Dendritic cell treated with granulocyte-macrophage colony-stimulating factor and Interleukin-4, amounts not matched to agents 40 ng/mL and 50 ng/mL, for 4 days (primary cell): ENCODE results near the gene GABRB2.

Source experiments
- H3K27ac Mint-ChIP-seq: one replicate; pipeline ENCODE4 v1.8.0; 2022; ENCODE audit warnings: mild to moderate bottlenecking, mixed read lengths
- H3K27me3 Mint-ChIP-seq: one replicate; pipeline ENCODE4 v1.8.0; 2022; ENCODE audit warnings: mild to moderate bottlenecking, mixed read lengths
- H3K36me3 Mint-ChIP-seq: one replicate; pipeline ENCODE4 v1.8.0; 2022; ENCODE audit warnings: low read depth, mixed read lengths
- H3K4me1 Mint-ChIP-seq: one replicate; pipeline ENCODE4 v1.8.0; 2022; ENCODE audit warnings: low read depth, mixed read lengths
- H3K4me3 Mint-ChIP-seq: one replicate; pipeline ENCODE4 v1.8.0; 2022; ENCODE audit warnings: mild to moderate bottlenecking, moderate library complexity, mixed read lengths
- H3K9me3 Mint-ChIP-seq: one replicate; pipeline ENCODE4 v1.8.0; 2022; ENCODE audit warnings: mixed read lengths
- intact Hi-C: fragments of 100-400 bp; cut with micrococcal nuclease; formaldehyde crosslinking; loops from one replicate; pipeline ENCODE4 v1.15.0; 2022

The GABRB2 gene

DNA sequence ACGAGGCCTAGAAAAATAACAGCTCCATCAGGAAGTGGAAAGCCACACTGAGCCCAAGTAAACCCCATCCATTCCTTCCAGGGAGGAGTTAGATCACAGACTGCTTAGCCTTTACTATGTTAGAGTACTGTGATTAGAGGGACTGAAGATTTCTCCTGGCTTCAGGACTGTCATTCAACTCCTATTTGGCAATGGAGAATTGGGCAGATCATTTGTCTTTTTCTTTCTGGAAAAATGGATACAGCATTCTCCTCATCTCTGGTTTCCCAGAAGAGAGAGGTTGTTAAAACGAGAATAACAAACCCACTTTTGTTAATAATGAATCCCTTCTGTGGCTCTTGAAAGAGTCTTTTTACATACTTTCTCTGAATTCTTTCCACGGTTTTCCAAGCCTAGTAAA lies 150.4 kb downstream of the GABRB2 start:
- Mint-ChIP-seq H3K36me3 (no peaks in the 10 kb centered on the region), H3K27me3 (no peaks in the 10 kb centered on the region), H3K4me1 (no peaks in the 10 kb centered on the region), H3K4me3 (no peak overlapping the region), H3K27ac (no peak overlapping the region), H3K9me3 (no peaks in the 10 kb centered on the region)
- intact Hi-C loops: no loop called here

DNA sequence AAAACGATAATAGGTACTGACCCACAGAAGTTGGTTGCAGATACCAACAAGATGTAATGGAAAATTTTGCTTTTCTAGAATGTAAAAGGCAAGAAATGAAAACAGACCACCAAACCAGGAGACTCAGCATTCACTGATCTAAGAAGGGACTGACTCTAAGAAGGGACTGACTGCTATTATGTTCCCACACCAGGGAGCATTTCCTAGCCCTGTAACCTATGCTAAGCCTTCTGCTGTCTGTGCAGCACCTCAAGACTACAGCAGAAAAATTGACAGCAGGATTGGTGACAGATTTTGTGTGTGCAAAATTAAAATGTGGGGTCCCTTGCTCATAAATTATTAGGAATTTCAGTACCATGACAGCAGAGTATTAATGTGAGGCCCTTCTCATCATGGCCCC lies 154.8 kb downstream of the GABRB2 start:
- Mint-ChIP-seq H3K36me3 (no peaks in the 10 kb centered on the region), H3K27ac (no peak overlapping the region), H3K4me3 (no peak overlapping the region), H3K9me3 (no peaks in the 10 kb centered on the region), H3K4me1 (no peaks in the 10 kb centered on the region), H3K27me3 (no peaks in the 10 kb centered on the region)
- intact Hi-C loops: no loop called here

GRCh38 chr5:161391016-161391415 lies 155.5 kb downstream of the GABRB2 start:
- H3K27ac Mint-ChIP-seq: no peak overlapping the region
- H3K36me3 Mint-ChIP-seq: no peaks in the 10 kb centered on the region
- no peak overlapping the region for H3K4me3 Mint-ChIP-seq
- H3K27me3 Mint-ChIP-seq: no peaks in the 10 kb centered on the region
- H3K9me3 Mint-ChIP-seq: no peaks in the 10 kb centered on the region
- H3K4me1 Mint-ChIP-seq: no peaks in the 10 kb centered on the region
- intact Hi-C loops: no loop called here

GRCh38 chr5:161387121-161387520 lies 159.4 kb downstream of the GABRB2 start:
- Mint-ChIP-seq H3K4me1 (no peaks in the 10 kb centered on the region), H3K4me3 (no peak overlapping the region), H3K9me3 (no peaks in the 10 kb centered on the region), H3K27me3 (no peaks in the 10 kb centered on the region), H3K36me3 (no peaks in the 10 kb centered on the region), H3K27ac (no peak overlapping the region)
- intact Hi-C loops: no loop called here

DNA sequence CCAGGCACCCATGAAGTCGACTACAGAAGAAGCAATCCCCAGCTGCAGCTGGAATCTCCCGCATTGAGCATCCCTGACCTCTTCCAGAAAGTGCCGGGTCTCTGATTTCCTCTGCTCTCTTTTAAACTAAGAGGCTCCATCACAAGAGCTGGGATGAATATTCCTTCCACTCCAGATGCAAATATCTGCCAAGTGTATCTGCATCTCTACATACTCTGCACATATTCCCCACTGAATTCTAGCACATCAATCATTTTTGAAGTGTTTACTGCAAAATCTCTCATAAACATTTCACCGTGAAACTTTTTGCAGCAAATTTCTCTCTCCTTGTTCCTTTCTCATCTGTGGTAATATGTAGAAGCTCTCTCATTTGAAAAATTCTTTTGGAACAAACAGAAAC lies 161.5 kb downstream of the GABRB2 start:
- intact Hi-C loops: no loop called here
- no peak overlapping the region for H3K4me3 Mint-ChIP-seq
- no peaks in the 10 kb centered on the region for H3K4me1 Mint-ChIP-seq
- H3K36me3 Mint-ChIP-seq: no peaks in the 10 kb centered on the region
- no peak overlapping the region for H3K27ac Mint-ChIP-seq
- no peaks in the 10 kb centered on the region for H3K27me3 Mint-ChIP-seq
- no peaks in the 10 kb centered on the region for H3K9me3 Mint-ChIP-seq

GRCh38 chr5:161382685-161383084 lies 163.8 kb downstream of the GABRB2 start:
- intact Hi-C loops: no loop called here
- no peak overlapping the region for H3K4me3 Mint-ChIP-seq
- H3K27ac Mint-ChIP-seq: no peak overlapping the region
- H3K27me3 Mint-ChIP-seq: no peaks in the 10 kb centered on the region
- H3K9me3 Mint-ChIP-seq: no peaks in the 10 kb centered on the region
- H3K4me1 Mint-ChIP-seq: no peaks in the 10 kb centered on the region
- H3K36me3 Mint-ChIP-seq: no peaks in the 10 kb centered on the region

GRCh38 chr5:161380486-161380885 lies 166.0 kb downstream of the GABRB2 start:
- intact Hi-C loops: no loop called here
- no peak overlapping the region for H3K27ac Mint-ChIP-seq
- H3K4me3 Mint-ChIP-seq: no peak overlapping the region
- no peaks in the 10 kb centered on the region for H3K4me1 Mint-ChIP-seq
- H3K9me3 Mint-ChIP-seq: no peaks in the 10 kb centered on the region
- H3K27me3 Mint-ChIP-seq: no peaks in the 10 kb centered on the region
- H3K36me3 Mint-ChIP-seq: no peaks in the 10 kb centered on the region

- no peaks in the 10 kb centered on the region for H3K4me1 Mint-ChIP-seq
Measured at GRCh38 chr5:161378701-161379100, 167.8 kb downstream of the GABRB2 start.

DNA sequence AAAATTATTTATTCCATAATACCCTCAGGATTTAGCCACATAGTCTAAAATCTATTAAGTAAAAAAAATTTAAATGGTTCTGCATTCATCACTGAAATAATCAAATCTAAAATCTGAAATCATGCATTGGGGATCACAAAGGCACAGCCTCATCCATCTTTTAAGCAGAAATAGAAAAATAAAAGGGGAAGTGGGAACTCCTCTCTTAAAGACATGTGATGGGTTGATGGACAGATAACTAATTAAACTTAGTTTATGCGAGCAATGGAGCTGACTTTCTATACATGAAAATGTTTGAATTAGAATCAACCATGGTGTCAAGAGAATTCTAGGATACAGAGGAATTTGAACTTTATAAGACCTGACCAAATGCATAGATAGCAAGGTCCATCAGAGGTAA lies 170.5 kb downstream of the GABRB2 start:
- intact Hi-C loops: no loop called here
- Mint-ChIP-seq H3K4me1 (no peaks in the 10 kb centered on the region), H3K36me3 (no peaks in the 10 kb centered on the region), H3K27me3 (no peaks in the 10 kb centered on the region), H3K9me3 (no peaks in the 10 kb centered on the region), H3K4me3 (no peak overlapping the region), H3K27ac (no peak overlapping the region)

More at GRCh38 chr5:161378701-161379100, 167.8 kb downstream of the GABRB2 start:
- H3K36me3 Mint-ChIP-seq: no peaks in the 10 kb centered on the region
- H3K27me3 Mint-ChIP-seq: no peaks in the 10 kb centered on the region
- intact Hi-C loops: no loop called here
- H3K4me3 Mint-ChIP-seq: no peak overlapping the region
- no peak overlapping the region for H3K27ac Mint-ChIP-seq
- H3K9me3 Mint-ChIP-seq: no peaks in the 10 kb centered on the region

GRCh38 chr5:161373345-161373707 lies 173.2 kb downstream of the GABRB2 start:
- intact Hi-C loops: no loop called here
- no peaks in the 10 kb centered on the region for H3K9me3 Mint-ChIP-seq
- no peaks in the 10 kb centered on the region for H3K27me3 Mint-ChIP-seq
- H3K27ac Mint-ChIP-seq: no peak overlapping the region
- no peak overlapping the region for H3K4me3 Mint-ChIP-seq
- no peaks in the 10 kb centered on the region for H3K36me3 Mint-ChIP-seq
- no peaks in the 10 kb centered on the region for H3K4me1 Mint-ChIP-seq

DNA sequence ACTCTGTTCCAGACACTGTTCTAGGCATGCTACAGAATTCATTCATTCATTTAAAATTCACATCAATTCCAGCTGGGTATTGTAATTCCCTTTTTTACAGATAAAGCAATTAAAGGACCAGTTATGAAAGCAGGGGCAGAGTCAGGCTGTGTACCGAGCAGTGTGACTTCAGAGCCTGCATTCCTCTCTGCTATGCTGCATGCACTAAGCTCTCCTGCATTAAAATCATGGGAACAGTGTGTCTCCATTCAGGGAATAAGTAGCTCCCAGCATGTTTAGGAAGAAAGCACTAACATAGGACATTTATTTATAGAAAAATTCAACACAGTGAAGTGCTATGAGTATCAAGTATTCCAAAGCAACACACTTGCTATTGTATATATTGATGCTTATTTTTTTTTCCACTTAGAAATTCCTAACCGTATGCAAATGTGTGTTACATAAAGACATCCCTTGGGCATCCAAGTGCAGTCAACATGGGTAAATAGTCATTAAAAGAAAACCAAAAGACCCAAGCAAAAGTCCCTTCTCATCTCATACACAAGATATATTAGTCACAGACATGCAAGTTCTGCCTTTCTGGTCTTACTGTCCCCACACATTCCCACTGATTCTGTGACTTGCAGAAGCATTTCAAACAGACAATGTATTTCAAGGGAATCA lies 173.7 kb downstream of the GABRB2 start:
- Mint-ChIP-seq H3K4me1 (no peaks in the 10 kb centered on the region), H3K27me3 (no peaks in the 10 kb centered on the region), H3K36me3 (no peaks in the 10 kb centered on the region), H3K9me3 (no peaks in the 10 kb centered on the region), H3K4me3 (no peak overlapping the region), H3K27ac (no peak overlapping the region)
- intact Hi-C loops: no loop called here

DNA sequence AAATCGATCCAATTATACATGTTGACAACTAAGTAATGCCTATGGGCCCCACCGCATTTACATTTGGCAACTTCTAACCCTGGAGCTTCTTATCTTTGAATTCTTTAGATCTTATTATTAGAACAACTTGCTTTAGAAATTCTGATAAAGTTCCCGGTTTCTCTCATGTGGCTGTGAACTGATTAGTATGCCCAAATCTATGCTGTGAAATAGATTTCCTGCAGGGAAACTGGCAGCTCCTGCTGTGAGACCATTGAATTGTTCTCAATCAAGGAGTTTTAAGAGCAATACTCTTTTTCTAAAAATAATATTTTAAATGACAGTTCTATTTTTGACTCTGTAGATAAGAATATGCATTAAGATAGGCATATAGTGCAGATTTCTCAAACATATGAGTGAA lies 177.5 kb downstream of the GABRB2 start:
- H3K4me1 Mint-ChIP-seq: no peaks in the 10 kb centered on the region
- no peaks in the 10 kb centered on the region for H3K27me3 Mint-ChIP-seq
- H3K4me3 Mint-ChIP-seq: no peak overlapping the region
- no peaks in the 10 kb centered on the region for H3K36me3 Mint-ChIP-seq
- no peaks in the 10 kb centered on the region for H3K9me3 Mint-ChIP-seq
- intact Hi-C loops: no loop called here
- no peak overlapping the region for H3K27ac Mint-ChIP-seq

DNA sequence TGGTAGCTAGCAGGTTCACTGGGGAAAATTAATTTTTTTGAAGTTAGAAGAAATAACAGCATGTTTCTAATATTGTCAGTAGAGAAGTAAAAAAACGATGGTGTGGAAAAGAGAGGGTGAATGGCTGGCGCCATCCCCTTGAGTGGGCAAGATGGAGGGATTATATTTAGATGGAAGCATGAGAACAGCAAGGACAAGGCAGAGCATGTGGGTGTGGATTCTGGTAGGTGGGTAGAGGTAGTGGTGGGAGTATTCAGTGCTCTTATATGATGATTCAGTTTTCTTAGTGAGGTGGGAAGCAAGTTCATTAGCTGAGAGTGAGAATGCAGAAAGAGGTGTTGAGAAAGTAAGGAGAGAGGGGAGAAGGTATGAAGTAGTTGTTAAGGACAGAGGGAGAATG lies 188.1 kb downstream of the GABRB2 start:
- peaks cover 6% of the 10 kb centered on the region for H3K9me3 Mint-ChIP-seq
- H3K36me3 Mint-ChIP-seq: no peaks in the 10 kb centered on the region
- no peaks in the 10 kb centered on the region for H3K27me3 Mint-ChIP-seq
- no peak overlapping the region for H3K27ac Mint-ChIP-seq
- intact Hi-C loops: no loop called here
- no peak overlapping the region for H3K4me3 Mint-ChIP-seq
- H3K4me1 Mint-ChIP-seq: no peaks in the 10 kb centered on the region

GRCh38 chr5:161344234-161344633 lies 202.3 kb downstream of the GABRB2 start:
- intact Hi-C loops: no loop called here
- no peaks in the 10 kb centered on the region for H3K36me3 Mint-ChIP-seq
- no peaks in the 10 kb centered on the region for H3K27me3 Mint-ChIP-seq
- H3K27ac Mint-ChIP-seq: no peak overlapping the region
- H3K4me3 Mint-ChIP-seq: no peak overlapping the region
- H3K9me3 Mint-ChIP-seq: no peaks in the 10 kb centered on the region
- no peaks in the 10 kb centered on the region for H3K4me1 Mint-ChIP-seq

DNA sequence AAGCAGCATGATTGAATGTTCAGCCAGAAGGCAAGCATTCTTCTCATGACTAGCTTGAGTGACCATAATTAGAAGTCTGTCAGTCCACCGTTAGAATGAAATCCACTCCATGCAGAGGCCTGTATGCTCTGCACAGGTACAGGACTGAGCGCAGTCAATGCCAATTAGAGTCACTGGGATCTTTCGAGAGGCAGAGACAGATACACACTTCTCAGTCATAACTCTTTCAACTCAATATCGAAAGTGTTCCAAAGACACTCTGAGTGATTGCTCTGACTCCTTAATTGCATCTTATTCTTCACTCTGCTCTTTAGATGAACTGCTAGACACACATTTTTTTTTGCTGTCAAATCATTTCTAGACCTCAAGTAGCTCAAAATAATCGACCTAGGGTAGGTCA lies 203.6 kb downstream of the GABRB2 start:
- H3K4me1 Mint-ChIP-seq: no peaks in the 10 kb centered on the region
- no peaks in the 10 kb centered on the region for H3K27me3 Mint-ChIP-seq
- intact Hi-C loops: no loop called here

More for the DNA sequence above, 203.6 kb downstream of the GABRB2 start:
- H3K36me3 Mint-ChIP-seq: no peaks in the 10 kb centered on the region
- no peak overlapping the region for H3K4me3 Mint-ChIP-seq
- H3K9me3 Mint-ChIP-seq: no peaks in the 10 kb centered on the region
- no peak overlapping the region for H3K27ac Mint-ChIP-seq
